IPS-NIHi7 (cell line): ENCODE data around the gene TSHR.
"Not testable (repeated sequence)": the region's sequence is repeated elsewhere in the genome, so short reads cannot be mapped to it uniquely, and the experiment has no call there.

Experiments used
- DNase-seq: peaks from one replicate; pipeline ENCODE4 v3.0.0; 2012; ENCODE audit warnings: mixed read lengths; ENCODE audit errors: extremely low spot score

Gene TSHR

DNA sequence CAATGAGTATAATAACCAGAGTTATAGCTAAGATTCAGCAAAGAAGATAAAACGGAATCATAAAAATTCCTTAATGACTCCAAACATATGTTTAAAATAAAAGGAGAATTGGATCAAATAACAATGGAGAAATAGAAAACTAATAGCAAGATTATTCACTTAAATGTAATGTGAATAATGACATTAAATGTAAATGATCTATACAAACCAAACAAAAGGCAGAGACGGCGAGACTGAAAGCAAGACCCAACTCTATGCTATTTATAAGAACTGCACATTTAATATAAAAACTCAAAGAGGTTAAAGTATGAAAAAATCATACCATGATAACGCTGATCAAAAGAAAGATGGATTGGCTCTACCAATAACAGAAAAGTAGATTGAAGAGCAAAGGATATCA is 3.9 kb upstream of the TSHR start:
- DNase-seq = no peak

DNA sequence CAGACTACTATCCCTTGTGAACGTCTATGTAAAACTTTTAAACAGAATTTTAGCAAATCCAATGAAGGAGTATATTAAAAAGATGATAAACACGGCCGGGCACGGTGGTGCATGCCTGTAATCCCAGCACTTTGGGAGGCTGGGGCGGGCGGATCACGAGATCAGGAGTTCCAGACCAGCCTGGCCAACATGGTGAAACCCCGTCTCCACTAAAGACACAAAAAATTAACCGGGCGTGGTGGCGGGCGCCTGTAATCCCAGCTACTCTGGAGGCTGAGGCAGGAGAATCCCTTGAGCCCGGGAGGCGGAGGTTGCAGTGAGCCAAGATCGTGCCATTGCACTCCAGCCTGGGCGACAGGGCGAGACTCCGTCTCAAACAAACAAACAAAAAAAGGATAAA is 2.2 kb upstream of the TSHR start:
- not testable (repeated sequence) for DNase-seq

DNA sequence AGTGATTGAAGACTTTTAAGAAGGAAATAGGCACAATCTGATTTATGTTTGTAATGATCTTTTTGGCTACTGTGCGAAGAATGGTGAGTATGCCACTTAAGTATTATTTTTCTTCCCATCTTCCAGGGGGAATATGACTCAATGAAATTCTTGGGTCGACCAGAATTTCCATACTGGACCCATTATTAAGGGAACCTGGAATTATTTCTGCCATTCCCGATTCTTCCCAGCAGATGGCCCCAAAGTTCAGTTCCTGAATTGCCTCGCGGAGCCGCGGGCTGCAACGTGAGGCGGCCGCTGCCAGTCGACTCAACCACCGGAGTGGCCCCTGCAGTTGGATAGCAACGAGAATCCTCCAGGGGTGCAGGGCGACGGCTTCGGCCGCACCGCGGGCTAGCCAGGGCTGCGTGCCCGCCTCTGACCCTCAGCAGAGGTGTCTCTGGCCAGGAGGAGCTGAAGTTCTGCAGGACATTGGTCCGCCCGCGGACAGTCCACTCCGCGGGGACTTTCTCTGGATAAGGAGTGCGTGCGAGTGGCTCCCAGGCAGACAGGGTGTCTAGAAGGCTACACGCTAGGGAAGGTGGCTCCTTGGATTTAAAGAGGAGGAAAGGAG is 628 bp upstream of the TSHR start:
- DNase-seq = peak; percentile 83

DNA sequence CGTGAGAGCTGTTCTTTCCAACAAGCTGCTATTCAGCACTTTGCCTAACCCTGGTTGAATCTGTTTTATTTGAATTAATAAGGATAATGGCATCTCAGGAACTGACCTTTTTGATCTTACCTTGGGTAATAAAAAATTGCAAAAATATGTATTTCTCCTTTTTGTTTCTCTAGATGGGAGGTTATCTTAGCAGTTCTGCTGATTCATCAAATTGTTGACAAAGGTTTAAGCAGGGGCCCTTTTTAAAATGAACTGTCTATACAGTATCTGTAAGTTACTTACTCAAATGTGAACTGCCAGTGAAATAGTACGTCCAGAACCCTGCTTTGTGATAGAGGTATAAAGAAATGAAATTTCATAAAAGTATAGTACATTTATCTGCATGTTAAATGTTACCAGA is 681 bp downstream of the TSHR start:
- no peak for DNase-seq

DNA sequence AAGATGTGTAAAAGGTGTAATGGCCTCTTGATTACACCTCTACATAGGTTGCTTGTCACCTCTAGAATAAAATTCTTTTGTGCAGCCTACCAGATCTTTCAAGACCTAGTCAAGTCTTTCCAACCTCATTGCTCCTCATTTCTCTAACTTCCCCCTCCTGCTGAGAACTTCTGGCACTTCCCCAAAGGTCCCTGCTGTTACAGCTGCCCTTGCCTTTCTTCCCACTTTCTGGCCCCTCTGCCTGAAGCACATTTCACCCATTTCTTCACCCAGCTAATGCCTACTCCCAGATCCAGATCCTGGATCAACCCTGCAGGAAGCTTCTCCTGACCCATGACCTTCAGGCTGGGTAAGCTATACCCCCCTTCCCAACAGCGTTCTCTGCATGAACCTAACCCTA is 1.5 kb downstream of the TSHR start:
- DNase-seq = no peak

- DNase-seq = no peak
These were observed 2.2 kb downstream of the TSHR start for GRCh38 chr14:80957613-80958012.

DNA sequence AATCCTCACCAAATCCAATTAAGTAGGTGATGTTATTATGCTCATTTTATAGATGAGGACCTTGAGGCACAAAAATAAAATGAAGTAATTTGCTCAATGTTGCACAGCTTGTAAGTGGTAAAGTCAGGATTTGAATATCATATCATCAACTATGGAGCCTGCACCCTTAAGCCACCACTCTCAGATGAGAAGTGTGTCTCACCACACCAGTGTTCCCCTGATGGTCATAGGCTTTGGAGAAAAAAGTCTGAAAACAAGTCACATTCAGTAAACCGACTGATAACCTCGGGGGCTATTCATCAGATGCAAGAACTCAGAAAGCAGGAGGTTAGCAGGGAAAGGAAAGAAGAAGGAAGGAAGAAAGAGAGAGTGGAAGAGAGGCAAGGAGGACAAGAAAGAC is 2.8 kb downstream of the TSHR start:
- no peak for DNase-seq

GRCh38 chr14:80958939-80959338 is 3.5 kb downstream of the TSHR start:
- DNase-seq = no peak

- no peak for DNase-seq
These were observed 4.1 kb downstream of the TSHR start for GRCh38 chr14:80959496-80959895.

GRCh38 chr14:80965037-80965436 is 9.6 kb downstream of the TSHR start:
- no peak for DNase-seq

DNA sequence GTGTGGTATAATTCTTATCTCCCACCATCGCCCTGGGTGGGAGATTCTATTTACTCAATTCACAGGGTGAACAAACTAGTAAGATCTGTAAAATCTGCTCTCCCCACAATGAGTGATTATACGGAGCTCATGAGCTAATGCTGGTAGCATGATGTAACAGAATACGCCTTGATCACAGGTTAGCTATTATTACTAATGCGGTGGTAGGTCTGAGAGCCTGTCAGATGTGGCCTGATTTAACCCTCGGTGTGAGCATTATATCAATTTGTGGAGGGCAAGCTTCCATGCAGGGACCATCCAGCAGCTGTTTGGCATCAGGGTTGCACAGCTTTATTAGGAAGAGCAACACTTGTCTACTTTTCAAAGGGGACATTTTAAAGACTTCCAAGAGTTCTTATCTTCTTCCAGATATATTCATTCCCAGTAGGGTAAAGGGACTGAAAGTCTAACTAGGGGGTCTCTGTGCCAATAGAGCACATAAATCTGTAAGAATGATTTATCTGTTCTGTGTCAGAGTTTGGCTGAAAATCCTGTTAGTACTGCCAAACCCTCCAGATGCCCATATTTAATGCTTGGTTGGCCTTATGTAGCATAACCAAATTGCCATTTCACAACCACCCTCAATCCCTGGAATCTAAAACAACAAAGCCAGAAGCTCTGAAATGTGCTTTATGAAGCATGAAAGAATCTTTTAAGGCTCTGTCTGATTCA is 18.7 kb downstream of the TSHR start:
- DNase-seq = no peak

DNA sequence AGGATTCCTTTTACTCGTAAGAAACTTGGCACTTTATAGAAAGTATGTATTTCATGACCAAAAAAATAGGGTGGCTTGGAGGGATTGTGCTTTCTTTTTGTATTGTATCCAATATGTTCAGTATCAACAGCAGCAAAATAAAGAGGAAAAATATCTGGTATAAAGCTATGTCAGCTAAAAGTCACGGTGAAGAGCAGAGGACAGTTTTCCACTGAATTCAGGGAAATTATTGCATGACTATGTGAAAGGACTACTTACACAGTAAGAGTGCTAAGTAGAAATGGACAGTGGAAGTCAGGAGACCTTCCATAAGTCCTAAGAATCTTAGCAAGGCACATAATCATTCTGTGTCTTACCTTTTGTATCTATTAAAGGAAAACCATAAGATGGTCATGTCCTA is 19.3 kb downstream of the TSHR start:
- no peak for DNase-seq

DNA sequence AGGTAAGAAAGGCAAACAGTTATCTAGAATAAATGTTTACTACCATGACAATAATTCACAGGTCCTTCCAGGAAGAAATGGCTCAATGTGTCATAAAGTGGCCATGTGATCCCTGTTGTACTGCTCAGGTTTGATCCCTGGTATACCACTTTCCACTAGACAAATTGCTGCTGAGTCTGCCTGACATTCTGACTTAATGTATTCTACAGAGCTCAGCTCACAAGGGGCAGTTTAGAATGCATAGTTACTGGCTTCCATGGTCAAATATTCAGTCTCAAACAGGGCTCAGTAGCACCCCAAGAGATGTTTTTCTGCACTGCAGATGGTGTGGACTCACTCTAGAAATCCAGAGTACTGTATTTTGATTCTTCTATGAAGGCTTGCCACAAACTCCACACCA is 21.8 kb downstream of the TSHR start:
- DNase-seq = peak; percentile 35

GRCh38 chr14:80978403-80978802 is 23.0 kb downstream of the TSHR start:
- no peak for DNase-seq

- DNase-seq = no peak
These were observed 24.5 kb downstream of the TSHR start for GRCh38 chr14:80979951-80980350.

DNA sequence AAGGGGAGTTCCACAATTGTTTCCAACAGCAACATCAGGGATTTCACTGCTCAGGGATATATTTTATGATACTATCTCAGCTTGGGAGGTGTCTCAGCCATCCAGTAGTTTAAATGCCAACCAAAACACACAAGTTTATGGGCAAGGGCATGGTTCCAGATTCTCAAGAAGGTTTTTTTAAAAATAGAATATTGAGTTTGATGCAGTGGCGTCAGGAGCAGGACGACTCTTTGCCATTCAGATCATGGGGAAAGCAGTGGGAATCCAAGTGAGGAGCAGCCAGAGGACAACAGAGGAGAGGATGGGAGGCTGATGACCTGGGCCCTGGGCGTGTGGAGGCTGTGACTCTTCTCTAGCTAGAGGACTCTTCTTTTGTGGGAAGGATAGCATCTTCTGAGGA is 25.7 kb downstream of the TSHR start:
- DNase-seq = no peak

GRCh38 chr14:80981673-80982072 is 26.3 kb downstream of the TSHR start:
- no peak for DNase-seq

DNA sequence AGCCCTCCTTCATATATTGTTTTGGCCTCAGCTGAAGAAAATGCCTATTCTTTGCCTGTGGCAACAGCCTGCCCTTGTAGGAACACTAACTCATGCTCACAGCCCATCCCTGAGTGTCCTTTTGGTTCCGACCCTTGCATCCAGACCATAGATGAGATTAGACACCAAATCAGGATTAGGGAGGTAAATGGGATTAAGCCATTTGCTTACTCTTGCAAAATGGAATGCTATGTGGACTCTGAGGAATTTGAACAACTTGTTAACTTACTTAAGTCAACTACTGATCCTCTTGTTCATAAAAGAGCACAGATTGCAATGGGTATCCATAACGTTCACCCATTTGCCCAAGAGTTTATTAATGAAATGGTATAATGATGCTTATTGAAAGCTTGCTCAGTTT is 27.3 kb downstream of the TSHR start:
- no peak for DNase-seq

GRCh38 chr14:80987235-80988032 is 32.0 kb downstream of the TSHR start:
- peak; percentile 78 for DNase-seq

- no peak for DNase-seq
These were observed 32.8 kb downstream of the TSHR start for GRCh38 chr14:80988192-80988591.

GRCh38 chr14:80988735-80989429 is 33.5 kb downstream of the TSHR start:
- no peak for DNase-seq

DNA sequence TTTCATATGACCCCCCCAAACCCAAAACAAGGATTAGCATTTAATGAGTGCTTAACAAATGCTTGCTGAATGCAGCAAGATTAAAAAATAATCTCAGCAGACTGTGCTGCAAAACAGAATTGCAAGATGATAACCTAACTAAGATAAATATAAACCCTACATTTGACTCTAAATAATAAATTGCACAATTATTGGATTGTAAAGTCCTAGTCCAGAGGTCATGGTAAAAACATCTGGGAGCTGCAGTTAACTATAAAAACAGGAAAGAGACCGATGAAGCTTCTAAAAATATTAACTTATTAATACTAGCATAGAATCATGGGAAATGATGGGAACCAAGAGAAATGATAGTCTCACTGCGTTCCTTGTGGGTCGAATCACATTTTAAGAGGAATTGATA is 37.2 kb downstream of the TSHR start:
- no peak for DNase-seq
